Measurements from ENCODE around the gene CNTN4.

Gene CNTN4

DNA sequence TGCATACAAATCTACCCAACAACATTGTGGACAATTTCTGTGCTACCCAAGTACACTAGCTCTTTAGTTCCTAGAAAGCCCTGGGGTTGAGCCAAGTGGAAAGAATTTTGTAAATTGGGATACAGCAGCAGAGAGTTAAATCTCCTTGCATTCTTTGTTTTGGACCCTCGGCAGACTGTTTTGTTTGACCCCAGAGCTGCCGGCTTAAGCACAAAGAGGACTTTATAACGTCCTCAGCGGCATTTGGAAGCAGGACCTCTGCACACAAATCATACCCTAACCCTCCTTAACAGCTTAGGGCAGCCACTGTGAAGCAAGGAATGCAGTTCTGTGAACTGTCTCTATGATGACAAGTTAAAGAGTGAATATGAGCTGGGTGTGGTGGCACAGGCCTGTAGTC, 415.3 kb downstream of the CNTN4 start:
- Histone ChIP-seq H3K4me1 (ENCODE audit: low read length) (no peaks in the 10 kb centered on the region), H3F3A (ENCODE audit: insufficient read depth, low read length) (no peaks in the 10 kb centered on the region), H3K4me3 (ENCODE audit: low read length) (no peak overlapping the region), H2AFZ (ENCODE audit: low read length) (no peak overlapping the region), H3K9ac (ENCODE audit: low read length) (no peak overlapping the region), H4K20me1 (ENCODE audit: insufficient read depth, low read length) (no peaks in the 10 kb centered on the region), H3K4me2 (ENCODE audit: low read depth, low read length) (no peak overlapping the region), H3K27me3 (replicated peaks; ENCODE audit: insufficient read depth, low read length) (no peaks in the 10 kb centered on the region), H3K9me3 (replicated peaks; ENCODE audit: insufficient read depth, low read length) (no peaks in the 10 kb centered on the region), H3K27ac (ENCODE audit: low read length) (no peak overlapping the region), H3K36me3 (replicated peaks; ENCODE audit: insufficient read depth, low read length) (no peaks in the 10 kb centered on the region), H3K9me2 (replicated peaks; ENCODE audit: insufficient read depth, low read length) (no peaks in the 10 kb centered on the region), H3K79me2 (ENCODE audit: low read length) (no peaks in the 10 kb centered on the region)
- DNase-seq = no peak
- no peak for TF ChIP-seq CTCF (IDR thresholded peaks at IDR 0.05; ENCODE audit: low read length)
- no peak for TF ChIP-seq EZH2 (optimal IDR thresholded peaks at IDR 0.05; ENCODE audit: low read depth, low read length)
- TF ChIP-seq EZH2phosphoT487 (IDR thresholded peaks at IDR 0.05; ENCODE audit: low read length) = no peak

DNA sequence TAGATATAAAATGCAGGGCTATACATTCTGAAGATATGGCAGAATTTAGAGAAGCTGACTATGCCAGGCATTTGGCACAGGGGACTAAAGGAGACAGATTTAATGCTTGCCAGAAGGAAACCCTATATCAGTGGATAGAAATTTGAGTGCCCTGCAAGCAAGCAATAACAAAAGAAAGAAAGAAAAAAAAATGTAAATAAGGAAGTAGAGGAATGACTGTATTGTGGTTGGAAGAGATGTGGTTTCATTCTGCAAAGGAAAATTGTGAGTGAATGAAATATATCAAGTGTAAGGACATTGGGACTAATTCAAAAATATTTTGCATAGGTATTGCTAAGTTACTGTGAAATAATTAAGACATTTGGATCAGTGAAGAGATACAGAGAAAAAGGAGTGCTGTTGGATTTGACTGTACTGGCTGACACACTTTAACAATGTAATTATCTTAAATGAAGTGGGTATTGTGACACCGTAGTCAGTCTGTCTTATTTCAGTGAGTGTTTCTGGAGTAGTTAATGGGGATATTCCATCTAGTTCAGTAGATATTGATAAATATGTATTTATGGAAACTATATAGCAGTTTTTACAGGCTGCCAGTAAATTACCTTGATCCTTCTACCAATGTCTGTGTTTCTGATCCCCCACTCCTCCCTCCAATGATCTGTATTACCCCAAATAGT, 418.2 kb downstream of the CNTN4 start:
- Histone ChIP-seq H3K4me1 (ENCODE audit: low read length) (no peaks in the 10 kb centered on the region), H3K4me2 (ENCODE audit: low read depth, low read length) (no peak overlapping the region), H3K79me2 (ENCODE audit: low read length) (no peaks in the 10 kb centered on the region), H4K20me1 (ENCODE audit: insufficient read depth, low read length) (no peaks in the 10 kb centered on the region), H3K9me3 (replicated peaks; ENCODE audit: insufficient read depth, low read length) (no peaks in the 10 kb centered on the region), H3K9ac (ENCODE audit: low read length) (no peak overlapping the region), H2AFZ (ENCODE audit: low read length) (no peak overlapping the region), H3K4me3 (ENCODE audit: low read length) (no peak overlapping the region), H3K36me3 (replicated peaks; ENCODE audit: insufficient read depth, low read length) (no peaks in the 10 kb centered on the region), H3K9me2 (replicated peaks; ENCODE audit: insufficient read depth, low read length) (no peaks in the 10 kb centered on the region), H3F3A (ENCODE audit: insufficient read depth, low read length) (no peaks in the 10 kb centered on the region), H3K27ac (ENCODE audit: low read length) (no peak overlapping the region), H3K27me3 (replicated peaks; ENCODE audit: insufficient read depth, low read length) (no peaks in the 10 kb centered on the region)
- DNase-seq = no peak
- TF ChIP-seq CTCF (IDR thresholded peaks at IDR 0.05; ENCODE audit: low read length) (no peak), EZH2phosphoT487 (IDR thresholded peaks at IDR 0.05; ENCODE audit: low read length) (no peak), EZH2 (optimal IDR thresholded peaks at IDR 0.05; ENCODE audit: low read depth, low read length) (no peak)

- H3K36me3 ChIP-seq (replicated peaks; ENCODE audit: insufficient read depth, low read length) = no peaks in the 10 kb centered on the region
- H3K4me1 ChIP-seq (ENCODE audit: low read length) = no peaks in the 10 kb centered on the region
- no peaks in the 10 kb centered on the region for H3K27me3 ChIP-seq (replicated peaks; ENCODE audit: insufficient read depth, low read length)
- no peak overlapping the region for H3K4me3 ChIP-seq (ENCODE audit: low read length)
- no peak overlapping the region for H3K27ac ChIP-seq (ENCODE audit: low read length)
- no peaks in the 10 kb centered on the region for H3K9me2 ChIP-seq (replicated peaks; ENCODE audit: insufficient read depth, low read length)
- H3K79me2 ChIP-seq (ENCODE audit: low read length) = no peaks in the 10 kb centered on the region
- H4K20me1 ChIP-seq (ENCODE audit: insufficient read depth, low read length) = no peaks in the 10 kb centered on the region
- H3F3A ChIP-seq (ENCODE audit: insufficient read depth, low read length) = no peaks in the 10 kb centered on the region
- H3K4me2 ChIP-seq (ENCODE audit: low read depth, low read length) = no peak overlapping the region
- TF ChIP-seq EZH2phosphoT487 (IDR thresholded peaks at IDR 0.05; ENCODE audit: low read length) (no peak), EZH2 (optimal IDR thresholded peaks at IDR 0.05; ENCODE audit: low read depth, low read length) (no peak), CTCF (IDR thresholded peaks at IDR 0.05; ENCODE audit: low read length) (no peak)
- no peak for DNase-seq
- no peak overlapping the region for H3K9ac ChIP-seq (ENCODE audit: low read length)
- H3K9me3 ChIP-seq (replicated peaks; ENCODE audit: insufficient read depth, low read length) = no peaks in the 10 kb centered on the region
- H2AFZ ChIP-seq (ENCODE audit: low read length) = no peak overlapping the region
Measured at GRCh38 chr3:2517500-2518172, 419.0 kb downstream of the CNTN4 start.
